ENCODE measurements around the gene ZFHX2. TPM values are rescaled to one million over a fixed set of nuclear protein-coding genes. Genes with fewer than 3 reads are reported as not detected.
A peak's percentile ranks its signal among the peaks of the same experiment; 100 is the strongest.

ZFHX2 gene
- total RNA-seq, 1 donor from 2014 or later = 16.4 TPM

DNA sequence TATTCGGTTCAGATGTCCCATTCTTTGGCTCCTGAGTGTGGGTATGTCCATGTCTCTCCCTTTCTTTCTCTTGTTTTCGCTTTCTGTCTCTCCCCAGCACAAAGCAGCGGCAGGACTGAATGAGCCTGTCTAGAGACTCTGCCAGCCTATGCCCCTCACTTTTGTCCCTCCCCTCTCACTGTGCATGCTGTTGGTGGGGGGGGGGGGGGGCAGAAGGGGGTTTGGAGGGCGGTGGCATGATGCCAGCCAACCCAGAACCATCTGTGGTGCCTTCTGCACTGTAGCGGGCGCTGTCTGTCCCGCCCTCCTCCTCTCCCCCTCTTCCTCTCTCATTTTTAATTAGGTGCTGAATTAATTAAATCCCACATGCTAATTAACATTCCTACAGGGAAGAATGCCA is 64.3 kb downstream of the ZFHX2 start:
- Mint-ChIP-seq H3K4me3 (ENCODE audit: low read depth) (no peak overlapping the region), H3K4me1 (ENCODE audit: low read depth) (peaks cover 1% of the 10 kb centered on the region), H3K27me3 (no peaks in the 10 kb centered on the region), H3K9me3 (ENCODE audit: low read depth) (no peaks in the 10 kb centered on the region), H3K36me3 (ENCODE audit: insufficient read depth) (peaks cover 7% of the 10 kb centered on the region), H3K27ac (no peak overlapping the region)
- DNase-seq (ENCODE audit: low spot score, unreplicated experiment) = no peak
- TF ChIP-seq, protein P1, sequence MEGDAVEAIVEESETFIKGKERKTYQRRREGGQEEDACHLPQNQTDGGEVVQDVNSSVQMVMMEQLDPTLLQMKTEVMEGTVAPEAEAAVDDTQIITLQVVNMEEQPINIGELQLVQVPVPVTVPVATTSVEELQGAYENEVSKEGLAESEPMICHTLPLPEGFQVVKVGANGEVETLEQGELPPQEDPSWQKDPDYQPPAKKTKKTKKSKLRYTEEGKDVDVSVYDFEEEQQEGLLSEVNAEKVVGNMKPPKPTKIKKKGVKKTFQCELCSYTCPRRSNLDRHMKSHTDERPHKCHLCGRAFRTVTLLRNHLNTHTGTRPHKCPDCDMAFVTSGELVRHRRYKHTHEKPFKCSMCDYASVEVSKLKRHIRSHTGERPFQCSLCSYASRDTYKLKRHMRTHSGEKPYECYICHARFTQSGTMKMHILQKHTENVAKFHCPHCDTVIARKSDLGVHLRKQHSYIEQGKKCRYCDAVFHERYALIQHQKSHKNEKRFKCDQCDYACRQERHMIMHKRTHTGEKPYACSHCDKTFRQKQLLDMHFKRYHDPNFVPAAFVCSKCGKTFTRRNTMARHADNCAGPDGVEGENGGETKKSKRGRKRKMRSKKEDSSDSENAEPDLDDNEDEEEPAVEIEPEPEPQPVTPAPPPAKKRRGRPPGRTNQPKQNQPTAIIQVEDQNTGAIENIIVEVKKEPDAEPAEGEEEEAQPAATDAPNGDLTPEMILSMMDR (IDR thresholded peaks at IDR 0.05; ENCODE audit: unreplicated experiment) = no peak

DNA sequence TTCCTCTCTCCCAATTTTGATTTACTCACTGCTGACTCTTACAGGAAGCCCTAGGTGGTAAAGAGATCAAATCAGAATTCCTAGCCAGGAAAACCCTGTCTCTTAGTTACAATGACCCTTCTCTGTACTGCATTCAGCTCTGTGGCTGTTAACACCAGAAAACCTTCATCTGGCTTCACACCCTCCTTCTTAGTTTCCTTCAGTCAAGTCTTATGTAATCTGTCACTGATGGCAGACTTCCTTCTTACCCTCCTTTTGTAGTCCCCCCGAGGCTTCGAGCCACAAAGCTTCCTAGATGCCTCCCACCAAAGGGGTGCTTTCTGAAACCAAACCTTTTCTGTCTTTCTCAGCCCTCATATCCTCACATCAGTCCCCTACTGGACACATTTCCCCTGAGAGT is 65.5 kb downstream of the ZFHX2 start:
- Mint-ChIP-seq H3K4me1 (ENCODE audit: low read depth) (peaks cover 1% of the 10 kb centered on the region), H3K27ac (no peak overlapping the region), H3K9me3 (ENCODE audit: low read depth) (no peaks in the 10 kb centered on the region), H3K4me3 (ENCODE audit: low read depth) (no peak overlapping the region), H3K27me3 (no peaks in the 10 kb centered on the region), H3K36me3 (ENCODE audit: insufficient read depth) (peaks cover 7% of the 10 kb centered on the region)
- TF ChIP-seq, protein P1 (IDR thresholded peaks at IDR 0.05; ENCODE audit: unreplicated experiment) = no peak
- DNase-seq (ENCODE audit: low spot score, unreplicated experiment) = no peak

DNA sequence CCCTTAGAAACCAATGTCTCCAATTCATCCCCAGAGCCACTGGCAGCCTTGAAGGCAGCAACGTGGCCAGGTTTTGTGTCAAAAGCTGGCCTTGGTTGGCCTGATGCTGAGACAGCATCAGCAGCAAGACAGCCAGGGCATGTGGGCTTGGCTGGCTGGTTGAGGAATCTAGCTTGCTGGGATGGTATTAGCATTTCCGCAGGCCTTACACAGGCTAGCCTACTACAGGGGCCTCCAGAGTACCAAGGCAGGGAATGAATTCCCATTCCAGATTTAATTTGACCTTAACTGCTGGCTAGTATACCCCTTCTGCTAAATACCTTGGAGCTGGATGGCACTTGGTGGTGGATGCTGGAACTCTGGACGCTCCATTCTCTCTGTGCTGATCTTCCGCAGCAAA is 66.2 kb downstream of the ZFHX2 start:
- H3K27ac Mint-ChIP-seq = no peak overlapping the region
- no peaks in the 10 kb centered on the region for H3K27me3 Mint-ChIP-seq
- no peaks in the 10 kb centered on the region for H3K9me3 Mint-ChIP-seq (ENCODE audit: low read depth)
- DNase-seq (ENCODE audit: low spot score, unreplicated experiment) = no peak
- peaks cover 7% of the 10 kb centered on the region for H3K36me3 Mint-ChIP-seq (ENCODE audit: insufficient read depth)
- H3K4me3 Mint-ChIP-seq (ENCODE audit: low read depth) = no peak overlapping the region
- peaks cover 1% of the 10 kb centered on the region for H3K4me1 Mint-ChIP-seq (ENCODE audit: low read depth)
- TF ChIP-seq, protein P1 (IDR thresholded peaks at IDR 0.05; ENCODE audit: unreplicated experiment) = no peak

DNA sequence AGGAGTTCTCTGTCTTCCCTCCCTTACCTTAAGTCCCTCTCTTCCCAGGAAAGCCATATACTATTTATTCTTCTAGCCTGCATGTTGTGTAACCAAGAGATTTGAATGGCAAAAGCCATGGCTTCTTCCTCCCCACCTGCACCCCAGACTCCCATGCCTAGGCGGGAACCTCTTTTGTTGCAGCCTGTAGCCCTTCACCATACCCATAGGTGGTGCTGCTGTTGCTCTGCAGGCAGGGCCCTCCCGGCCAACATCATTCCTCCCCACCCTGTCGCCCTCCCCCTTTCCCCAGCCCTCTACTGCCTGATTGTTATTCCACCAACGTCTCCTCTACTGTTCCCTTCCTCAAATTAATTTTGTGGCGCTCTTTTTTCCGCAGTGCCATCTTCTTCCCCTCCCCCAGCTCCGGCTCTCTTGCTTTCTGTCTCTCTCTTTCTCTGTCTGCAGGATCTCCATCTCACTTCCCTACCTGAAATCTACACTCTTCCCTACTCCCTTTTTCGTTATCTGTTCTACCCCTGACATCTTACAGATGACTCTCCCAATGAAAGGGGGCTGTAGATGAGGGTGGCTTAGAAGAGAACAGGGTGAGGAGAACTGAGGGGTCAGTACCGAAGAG is 68.2 kb downstream of the ZFHX2 start:
- DNase-seq (ENCODE audit: low spot score, unreplicated experiment) = peak; percentile 12
- Mint-ChIP-seq H3K27ac (no peak overlapping the region), H3K4me1 (ENCODE audit: low read depth) (peaks cover 4% of the 10 kb centered on the region), H3K36me3 (ENCODE audit: insufficient read depth) (peaks cover 9% of the 10 kb centered on the region), H3K4me3 (ENCODE audit: low read depth) (no peak overlapping the region), H3K27me3 (no peaks in the 10 kb centered on the region), H3K9me3 (ENCODE audit: low read depth) (no peaks in the 10 kb centered on the region)
- TF ChIP-seq, protein P1 (IDR thresholded peaks at IDR 0.05; ENCODE audit: unreplicated experiment) = peak; percentile 59

DNA sequence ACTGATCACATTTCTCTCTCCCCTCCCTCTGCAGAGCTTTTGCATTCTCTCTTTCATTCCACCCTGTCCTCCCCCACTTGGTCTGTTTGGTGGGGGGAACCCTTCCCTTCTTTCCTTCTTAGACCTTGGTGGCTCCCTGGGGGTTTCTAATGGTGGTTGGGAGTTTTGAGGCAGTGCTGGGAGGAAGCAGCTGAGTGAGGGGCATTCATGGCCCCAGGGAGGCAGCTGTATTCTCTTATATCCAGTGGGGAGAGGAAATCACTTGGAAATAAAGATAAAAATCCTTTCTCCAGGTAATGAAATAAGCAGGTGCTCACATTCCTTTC is 68.8 kb downstream of the ZFHX2 start:
- H3K27ac Mint-ChIP-seq = no peak overlapping the region
- H3K4me3 Mint-ChIP-seq (ENCODE audit: low read depth) = no peak overlapping the region
- DNase-seq (ENCODE audit: low spot score, unreplicated experiment) = no peak
- no peaks in the 10 kb centered on the region for H3K9me3 Mint-ChIP-seq (ENCODE audit: low read depth)
- peaks cover 10% of the 10 kb centered on the region for H3K36me3 Mint-ChIP-seq (ENCODE audit: insufficient read depth)
- H3K4me1 Mint-ChIP-seq (ENCODE audit: low read depth) = peaks cover 5% of the 10 kb centered on the region
- H3K27me3 Mint-ChIP-seq = no peaks in the 10 kb centered on the region
- TF ChIP-seq, protein P1 (IDR thresholded peaks at IDR 0.05; ENCODE audit: unreplicated experiment) = no peak

Measured in progenitor cell of endocrine pancreas (in vitro differentiated cells).